ENCODE results near the gene CAPG. TPM values are rescaled to one million over a fixed set of nuclear protein-coding genes. Genes with fewer than 3 reads are reported as not detected.
"Not testable (repeated sequence)": the region's sequence is repeated elsewhere in the genome, so short reads cannot be mapped to it uniquely, and the experiment has no call there.

Gene CAPG
- total RNA-seq, 2 experiments from 2014 or later, result 263 to 279 TPM

DNA sequence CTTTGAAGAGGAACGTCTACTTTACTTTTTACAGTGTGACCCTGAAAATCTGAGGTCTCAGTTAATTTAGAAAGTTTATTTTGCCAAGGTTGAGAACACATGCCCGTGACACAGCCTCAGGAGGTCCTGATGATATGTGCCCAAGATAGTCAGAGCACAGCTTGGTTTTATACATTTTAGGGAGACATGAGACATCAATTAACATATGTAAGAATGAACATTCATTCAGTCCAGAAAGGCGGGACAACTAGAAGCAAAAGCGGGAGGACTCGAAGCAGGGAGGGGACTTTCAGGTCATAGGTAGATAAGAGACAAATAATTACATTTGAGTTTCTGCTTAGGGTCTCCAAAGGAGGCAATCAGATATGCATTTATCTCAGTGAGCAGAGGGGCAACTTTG, 31.9 kb downstream of the CAPG start:
- Mint-ChIP-seq H3K9me3 (peaks cover 9% of the 10 kb centered on the region), H3K36me3 (peaks cover 53% of the 10 kb centered on the region)
- POLR2A ChIA-PET, result no interaction called here

DNA sequence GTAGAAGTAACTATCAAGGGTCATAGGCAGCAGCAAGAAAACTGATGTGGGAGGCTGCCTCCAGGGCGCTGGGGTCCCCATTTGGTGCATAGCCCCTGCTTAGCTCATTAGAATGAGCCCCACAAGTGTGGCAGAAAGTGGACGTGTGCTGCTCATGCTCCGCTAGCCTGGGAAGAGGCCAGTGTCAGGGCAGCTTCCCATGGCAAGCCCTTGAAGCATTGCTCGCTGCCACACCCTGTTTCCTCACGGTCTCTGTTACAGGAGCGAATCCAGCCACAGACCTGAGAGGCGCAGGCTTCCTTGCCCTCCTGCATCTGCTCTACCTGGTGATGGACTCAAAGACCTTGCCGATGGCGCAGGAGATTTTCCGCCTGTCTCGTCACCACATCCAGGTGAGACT, 33.1 kb downstream of the CAPG start:
- ATAC-seq (ENCODE audit: low read depth), result no peak
- no peak overlapping the region for H3K27ac Mint-ChIP-seq
- no peak for DNase-seq
- no peaks in the 10 kb centered on the region for H3K27me3 Mint-ChIP-seq
- peaks cover 9% of the 10 kb centered on the region for H3K9me3 Mint-ChIP-seq
- H3K4me3 Mint-ChIP-seq, result no peak overlapping the region
- peaks cover 51% of the 10 kb centered on the region for H3K36me3 Mint-ChIP-seq
- POLR2A ChIA-PET, result no interaction called here
- H3K4me1 Mint-ChIP-seq, result no peaks in the 10 kb centered on the region

More for the DNA sequence above, 31.9 kb downstream of the CAPG start:
- DNase-seq (no peak), ATAC-seq (ENCODE audit: low read depth) (no peak)
- Mint-ChIP-seq H3K27ac (no peak overlapping the region), H3K27me3 (no peaks in the 10 kb centered on the region), H3K4me1 (no peaks in the 10 kb centered on the region), H3K4me3 (no peak overlapping the region)

DNA sequence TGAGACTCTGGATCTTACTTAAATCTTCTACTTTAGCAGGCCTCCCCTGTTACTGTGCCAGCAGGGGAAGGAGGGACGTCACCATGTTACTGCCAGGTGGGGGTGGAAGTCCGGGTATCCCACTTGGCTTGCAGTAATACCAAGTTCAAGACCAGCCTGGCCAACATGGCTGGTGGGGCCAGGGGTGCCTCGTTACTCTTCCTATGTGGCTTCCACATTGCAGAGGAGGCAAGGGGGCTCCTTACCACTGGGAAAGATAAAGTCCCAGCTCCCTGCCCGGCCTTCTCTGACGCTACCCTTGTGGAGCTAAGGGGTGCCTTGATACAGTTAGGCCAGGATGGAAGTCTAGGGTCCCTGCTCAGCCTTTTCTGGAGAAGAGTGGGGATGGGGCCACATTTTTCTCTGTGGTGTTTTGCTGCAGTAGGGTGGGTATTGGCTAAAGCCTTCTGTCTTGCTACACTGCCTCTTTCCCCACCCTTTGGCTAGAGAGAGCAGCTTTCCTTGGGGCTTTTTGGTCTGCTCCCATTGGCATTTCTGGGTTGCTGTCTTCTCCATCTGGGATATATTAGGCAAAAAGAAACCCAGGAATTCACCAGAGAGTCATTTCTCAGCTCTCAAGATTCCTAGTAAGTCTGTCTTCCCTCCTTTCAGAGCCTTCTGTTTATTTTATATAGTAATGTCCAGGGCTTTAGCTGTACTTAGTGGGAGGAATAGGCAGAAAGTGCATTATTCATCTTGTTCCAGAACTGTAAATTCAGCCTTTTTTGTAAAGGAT, 33.7 kb downstream of the CAPG start:
- Mint-ChIP-seq H3K9me3 (peaks cover 9% of the 10 kb centered on the region), H3K27me3 (no peaks in the 10 kb centered on the region), H3K4me1 (no peaks in the 10 kb centered on the region), H3K36me3 (peaks cover 48% of the 10 kb centered on the region), H3K4me3 (no peak overlapping the region), H3K27ac (no peak overlapping the region)
- POLR2A ChIA-PET, result no interaction called here
- DNase-seq (no peak), ATAC-seq (ENCODE audit: low read depth) (no peak)

DNA sequence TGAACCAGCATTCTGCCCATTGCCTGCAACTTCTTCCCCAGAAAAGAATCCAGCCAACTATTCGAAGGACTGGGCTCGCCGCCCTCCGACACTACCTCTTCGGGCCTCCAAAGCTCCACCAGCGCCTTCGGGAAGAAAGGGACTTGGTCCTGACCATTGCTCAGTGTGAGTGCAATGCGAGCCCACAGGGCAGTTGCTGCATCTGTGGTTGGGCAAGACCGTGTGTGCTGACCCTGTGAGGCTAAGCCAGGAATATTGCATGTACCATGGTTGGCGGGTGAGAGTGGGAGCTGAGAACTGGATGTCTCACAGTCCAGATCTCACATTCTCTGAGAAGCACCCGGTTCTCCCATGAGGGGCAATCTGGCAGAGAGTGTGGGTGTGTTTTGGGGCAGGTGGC, 39.1 kb downstream of the CAPG start:
- Mint-ChIP-seq H3K9me3 (no peaks in the 10 kb centered on the region), H3K27ac (no peak overlapping the region), H3K4me3 (no peak overlapping the region), H3K36me3 (peaks cover 20% of the 10 kb centered on the region), H3K4me1 (no peaks in the 10 kb centered on the region), H3K27me3 (no peaks in the 10 kb centered on the region)
- ATAC-seq (ENCODE audit: low read depth) (no peak), DNase-seq (no peak)
- POLR2A ChIA-PET, result interaction anchor here (0.7 to 1.1 kb wide), 2 partner anchors 16 to 372 kb away, joined by 3 read pairs; partner anchors contain the start of genes ELMOD3 and RETSAT

DNA sequence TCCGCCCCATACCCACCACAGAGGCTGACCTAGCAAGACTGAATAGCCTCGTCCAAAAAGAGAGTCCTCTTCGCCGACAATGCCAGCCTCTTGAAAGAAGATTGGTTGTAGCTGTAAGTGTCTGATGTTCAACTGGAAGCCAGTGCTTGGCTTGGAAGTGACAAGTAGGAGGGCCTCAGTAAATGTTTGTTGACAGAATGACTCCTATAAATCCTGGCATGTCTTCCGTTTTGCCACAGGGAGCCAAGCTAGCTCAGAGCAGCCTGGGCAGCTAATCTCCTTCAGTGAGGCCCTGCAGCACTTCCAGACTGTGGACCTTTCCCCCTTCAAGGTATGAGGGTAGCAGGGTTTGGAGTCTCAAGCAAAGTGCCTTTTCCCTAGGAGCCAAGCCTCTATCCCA, 40.7 kb downstream of the CAPG start:
- H3K4me3 Mint-ChIP-seq, result no peak overlapping the region

DNA sequence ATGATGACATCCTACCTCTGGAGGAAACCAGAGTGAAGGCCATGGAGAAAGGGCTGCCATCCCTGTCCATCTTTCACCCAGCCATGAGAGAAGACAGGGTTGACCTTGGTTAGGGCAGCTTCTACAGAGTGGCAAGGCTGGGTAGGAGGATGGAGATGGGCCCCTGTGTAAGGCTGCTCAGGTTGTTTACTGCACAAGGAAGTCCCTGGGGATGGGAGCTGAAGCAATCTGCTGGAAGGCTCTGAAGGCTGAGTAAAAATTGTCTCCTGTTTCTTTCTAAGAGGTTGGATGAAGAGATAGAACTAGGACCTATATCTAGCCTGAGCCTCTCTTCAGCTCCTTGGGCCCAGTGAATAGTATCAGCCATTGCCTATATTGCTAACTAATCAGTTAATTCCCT, 41.2 kb downstream of the CAPG start:
- Mint-ChIP-seq H3K9me3 (no peaks in the 10 kb centered on the region), H3K4me1 (no peaks in the 10 kb centered on the region), H3K27ac (no peak overlapping the region), H3K36me3 (peaks cover 11% of the 10 kb centered on the region), H3K4me3 (no peak overlapping the region), H3K27me3 (no peaks in the 10 kb centered on the region)
- POLR2A ChIA-PET, result interaction anchor here (1.5 kb wide), 1 partner anchor 14 kb away, joined by 4 read pairs; the partner anchor contains the start of gene ELMOD3
- DNase-seq (no peak), ATAC-seq (ENCODE audit: low read depth) (no peak)

More for the DNA sequence above, 40.7 kb downstream of the CAPG start:
- Mint-ChIP-seq H3K9me3 (no peaks in the 10 kb centered on the region), H3K36me3 (peaks cover 12% of the 10 kb centered on the region), H3K27me3 (no peaks in the 10 kb centered on the region), H3K27ac (no peak overlapping the region), H3K4me1 (no peaks in the 10 kb centered on the region)
- DNase-seq (no peak), ATAC-seq (ENCODE audit: low read depth) (no peak)
- POLR2A ChIA-PET, result interaction anchor here (1.5 kb wide), 1 partner anchor 15 kb away, joined by 4 read pairs; the partner anchor contains the start of gene ELMOD3

DNA sequence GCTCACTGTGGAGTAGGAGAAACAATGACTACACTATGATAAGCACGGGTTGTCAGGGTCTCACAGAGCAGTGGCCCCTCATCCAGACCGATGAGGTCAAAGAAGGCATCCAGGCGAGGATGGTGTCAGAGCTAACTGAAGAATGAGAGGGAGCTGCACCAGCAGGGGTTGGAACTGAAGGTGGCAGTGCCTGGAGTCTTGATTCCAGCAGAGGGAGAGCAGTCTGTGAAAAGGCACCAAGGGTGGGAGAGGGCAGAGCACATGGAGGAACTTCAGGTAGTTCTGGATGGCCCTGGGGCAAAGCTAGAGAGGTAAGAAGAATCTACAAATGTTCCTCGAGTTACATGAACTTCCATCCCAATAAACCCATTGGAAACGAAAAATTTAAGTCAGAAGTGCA, 43.0 kb downstream of the CAPG start:
- POLR2A ChIA-PET, result interaction anchor here (1.5 to 2.0 kb wide), 2 partner anchors 10 to 12 kb away, joined by 5 to 9 read pairs; partner anchors contain the start of genes ELMOD3 and RETSAT
- no peak for DNase-seq
- no peak for ATAC-seq (ENCODE audit: low read depth)
- Mint-ChIP-seq H3K27me3 (no peaks in the 10 kb centered on the region), H3K9me3 (no peaks in the 10 kb centered on the region), H3K36me3 (peaks cover 12% of the 10 kb centered on the region), H3K27ac (no peak overlapping the region), H3K4me3 (no peak overlapping the region), H3K4me1 (no peaks in the 10 kb centered on the region)

DNA sequence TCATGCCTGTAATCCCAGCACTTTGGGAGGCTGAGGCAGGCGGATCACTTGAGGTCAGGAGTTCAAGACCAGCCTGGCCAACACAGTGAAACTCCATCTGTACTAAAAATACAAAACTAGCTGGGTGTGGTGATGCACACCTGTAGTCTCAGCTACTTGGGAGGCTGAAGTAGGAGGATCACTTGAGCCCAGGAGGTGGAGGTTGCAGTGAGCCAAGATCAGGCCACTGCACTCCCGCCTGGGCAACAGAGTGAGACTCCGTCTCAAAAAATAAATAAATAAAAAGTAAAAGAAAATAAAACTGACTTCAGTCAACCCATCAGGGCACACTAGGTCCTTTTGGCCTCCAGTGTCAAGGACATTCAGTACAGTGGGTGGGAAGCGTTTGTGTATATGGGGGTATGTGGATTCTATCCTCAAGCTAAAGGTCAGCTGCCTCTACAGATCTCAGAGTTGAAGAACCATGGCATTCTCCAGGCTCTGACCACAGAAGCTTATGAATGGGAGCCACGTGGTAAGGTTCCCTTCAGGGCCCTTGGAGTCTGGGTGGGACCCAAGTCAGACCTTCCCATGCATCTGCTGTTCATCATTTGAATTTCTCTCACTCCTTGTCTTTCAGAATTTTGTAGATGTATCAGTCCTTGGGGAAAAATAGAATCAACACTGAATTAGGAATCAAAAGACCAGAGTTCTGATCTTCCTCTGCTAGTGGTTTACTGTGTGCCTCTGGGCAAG, 47.3 kb downstream of the CAPG start:
- H3K27ac Mint-ChIP-seq; H3K4me1 Mint-ChIP-seq; H3K9me3 Mint-ChIP-seq; DNase-seq; H3K4me3 Mint-ChIP-seq; H3K27me3 Mint-ChIP-seq; POLR2A ChIA-PET; ATAC-seq (ENCODE audit: low read depth): not testable (repeated sequence)
- peaks cover 23% of the 10 kb centered on the region for H3K36me3 Mint-ChIP-seq

DNA sequence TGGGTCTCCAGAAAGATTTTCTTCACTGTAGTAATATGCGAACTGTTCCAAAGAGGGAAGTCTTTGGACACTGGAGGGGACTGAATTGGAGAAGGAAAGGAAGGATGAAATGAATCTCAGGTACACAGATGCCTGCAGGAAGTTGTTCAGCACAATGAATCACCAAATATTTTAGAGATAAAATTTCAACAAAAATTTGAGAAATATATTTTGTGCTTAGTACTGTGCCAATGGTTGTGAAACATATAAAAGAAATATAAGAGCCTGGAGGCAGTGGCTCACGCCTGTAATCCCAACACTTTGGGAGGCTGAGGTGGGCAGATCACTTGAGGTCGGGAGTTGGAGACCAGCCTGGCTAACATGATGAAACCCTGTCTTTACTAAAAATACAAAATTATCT, 52.4 kb downstream of the CAPG start:
- no peak for DNase-seq
- Mint-ChIP-seq H3K4me3 (no peak overlapping the region), H3K36me3 (peaks cover 25% of the 10 kb centered on the region), H3K9me3 (no peaks in the 10 kb centered on the region), H3K27ac (no peak overlapping the region), H3K4me1 (peaks cover 25% of the 10 kb centered on the region), H3K27me3 (no peaks in the 10 kb centered on the region)
- POLR2A ChIA-PET, result interaction anchor here (2.4 kb wide), 1 partner anchor 9 kb away, joined by 9 read pairs; no protein-coding TSS in a partner anchor
- ATAC-seq (ENCODE audit: low read depth), result no peak

DNA sequence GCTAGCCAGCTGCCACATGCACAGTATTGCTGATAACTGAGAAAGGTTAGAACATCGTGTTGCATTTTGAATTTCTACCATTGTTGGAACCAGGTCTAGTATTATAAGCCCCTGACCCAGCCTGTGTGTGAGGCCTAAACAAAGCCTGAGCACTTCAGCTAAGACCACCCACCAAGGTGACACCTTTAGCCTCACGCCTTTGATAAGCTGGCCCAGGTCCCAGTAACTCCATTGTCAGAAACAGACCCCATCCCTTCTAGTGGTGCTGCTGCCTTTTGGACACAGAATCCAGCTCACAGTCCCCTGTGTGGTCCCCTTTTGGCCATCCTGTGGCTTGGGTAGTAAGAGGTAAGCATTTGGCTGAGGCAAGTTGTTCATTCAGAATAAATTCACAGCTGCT, 54.0 kb downstream of the CAPG start:
- Mint-ChIP-seq H3K4me3 (no peak overlapping the region), H3K27ac (no peak overlapping the region), H3K27me3 (no peaks in the 10 kb centered on the region), H3K9me3 (no peaks in the 10 kb centered on the region), H3K36me3 (peaks cover 21% of the 10 kb centered on the region), H3K4me1 (peaks cover 28% of the 10 kb centered on the region)
- ATAC-seq (ENCODE audit: low read depth) (no peak), DNase-seq (no peak)
- POLR2A ChIA-PET, result interaction anchor here (2.4 kb wide), 1 partner anchor 11 kb away, joined by 9 read pairs; no protein-coding TSS in a partner anchor

DNA sequence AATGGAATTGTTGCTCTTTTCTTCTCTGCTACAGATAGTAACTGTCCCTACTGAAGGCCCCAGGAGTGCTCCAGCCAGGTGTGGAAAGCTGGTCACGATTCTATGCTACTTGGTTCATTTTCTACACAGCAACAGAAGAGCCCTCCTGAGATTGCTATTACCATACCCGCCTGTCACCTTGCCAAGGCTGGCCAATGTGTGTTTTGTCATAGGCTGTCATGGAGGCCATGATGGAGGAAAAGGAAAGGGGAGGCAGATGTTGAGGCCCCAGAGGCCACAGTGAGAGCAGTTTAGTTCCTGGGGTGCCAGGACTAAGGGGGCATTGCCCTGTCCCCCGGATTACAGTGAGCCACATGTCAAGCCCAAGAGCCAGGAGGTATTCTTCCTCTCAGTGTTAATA, 54.6 kb downstream of the CAPG start:
- H3K9me3 Mint-ChIP-seq, result no peaks in the 10 kb centered on the region
- H3K4me1 Mint-ChIP-seq, result peaks cover 29% of the 10 kb centered on the region
- DNase-seq, result no peak
- POLR2A ChIA-PET, result interaction anchor here (1.2 to 3.5 kb wide), 14 partner anchors 8 to 240 kb away, joined by 3 to 84 read pairs (median 6); partner anchors contain the start of genes MAT2A, RNF181, SH2D6 and TGOLN2
- peak overlapping the region; percentile 92 for H3K4me3 Mint-ChIP-seq
- H3K27me3 Mint-ChIP-seq, result no peaks in the 10 kb centered on the region
- peaks cover 21% of the 10 kb centered on the region for H3K36me3 Mint-ChIP-seq
- H3K27ac Mint-ChIP-seq, result peak overlapping the region; percentile 70
- no peak for ATAC-seq (ENCODE audit: low read depth)

DNA sequence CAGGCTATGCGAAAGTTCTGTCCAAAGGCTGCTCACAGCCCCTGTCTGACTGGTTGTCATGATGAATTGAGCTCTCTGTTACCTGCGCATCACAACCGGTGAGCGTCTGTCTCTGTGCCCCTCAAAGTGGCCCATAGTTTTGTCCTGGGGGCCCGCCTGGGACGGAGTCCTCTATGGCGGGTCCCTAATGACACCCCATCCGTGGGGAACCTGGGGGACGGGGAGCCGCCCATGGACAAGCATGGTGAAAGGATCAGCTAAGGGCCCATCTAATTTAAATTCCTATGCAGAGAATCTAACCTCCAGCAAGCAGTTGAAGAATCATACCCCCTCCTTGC, 55.1 kb downstream of the CAPG start:
- ATAC-seq (ENCODE audit: low read depth) (no peak), DNase-seq (no peak)
- Mint-ChIP-seq H3K36me3 (peaks cover 21% of the 10 kb centered on the region), H3K27me3 (no peaks in the 10 kb centered on the region), H3K4me1 (peaks cover 29% of the 10 kb centered on the region), H3K9me3 (no peaks in the 10 kb centered on the region), H3K4me3 (peak overlapping the region; percentile 92), H3K27ac (peak overlapping the region; percentile 95)
- POLR2A ChIA-PET, result interaction anchor here (0.8 to 3.5 kb wide), 19 partner anchors 9 to 240 kb away, joined by 3 to 84 read pairs (median 5); partner anchors contain the start of genes MAT2A, RNF181, SH2D6 and TGOLN2

DNA sequence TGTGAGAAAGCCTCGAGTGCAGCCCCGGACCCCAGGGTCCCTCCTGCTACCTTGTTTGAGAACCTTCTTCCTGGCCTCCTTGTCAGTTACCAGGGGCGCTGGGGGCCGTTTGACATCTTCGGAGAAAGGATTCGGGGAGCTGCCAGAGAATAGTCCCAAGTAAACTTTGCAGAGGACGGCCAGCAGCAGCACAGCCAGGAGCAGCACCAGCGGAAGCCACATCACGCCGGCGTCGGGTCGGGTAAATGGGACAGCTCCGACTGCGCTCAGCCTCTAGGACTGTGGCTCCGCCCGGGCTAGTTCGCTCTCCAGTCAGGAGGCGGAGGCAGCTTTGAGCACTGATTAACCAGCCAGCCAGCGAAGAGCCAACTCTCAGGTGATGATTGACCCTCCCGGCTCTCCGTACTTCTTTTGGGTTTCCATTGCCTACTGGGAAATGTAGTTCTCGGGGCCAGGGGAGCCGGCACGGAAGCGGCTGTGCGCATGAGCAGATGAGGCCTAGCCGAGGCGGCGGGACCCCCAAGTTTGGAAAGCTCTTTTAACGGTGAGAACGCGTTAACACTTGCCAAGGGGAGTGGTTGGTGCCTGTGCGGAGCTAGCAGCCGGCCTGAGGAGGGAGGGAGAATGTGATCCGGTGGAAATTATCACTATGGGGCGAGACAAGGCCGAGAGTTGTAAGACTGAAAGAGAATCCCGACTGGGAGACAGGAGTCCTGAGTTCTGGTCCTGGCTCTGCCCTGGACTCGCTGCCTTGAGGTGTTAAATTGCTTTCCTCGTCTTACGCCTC, 55.7 kb downstream of the CAPG start, which contains the start of the genes ELMOD3 and RETSAT:
TSS of gene ELMOD3 (plus strand) at position 484 of the 787 bp plus-strand sequence. CDS start 2,430 bp downstream, outside the sequence.
TSS of gene RETSAT (minus strand) at position 243 of the 787 bp plus-strand sequence. CDS start at position 222, 21 bp downstream.
- POLR2A ChIA-PET, result interaction anchor here (0.6 to 3.5 kb wide), 26 partner anchors 8 to 241 kb away, joined by 3 to 84 read pairs (median 4); partner anchors contain the start of genes MAT2A, RNF181, SH2D6 and TGOLN2
- Mint-ChIP-seq H3K27me3 (no peaks in the 10 kb centered on the region), H3K27ac (peak within 1 kb of the TSS; percentile 95), H3K4me1 (peaks cover 29% of the 10 kb centered on the region), H3K36me3 (peaks cover 22% of the 10 kb centered on the region), H3K4me3 (peak within 1 kb of the TSS; percentile 92), H3K9me3 (no peaks in the 10 kb centered on the region)
- ATAC-seq (ENCODE audit: low read depth), result peak; percentile 100
- peak; percentile 90 for DNase-seq
